BLaER1 treated with 17β-estradiol and CSF1 and Interleukin-3, amounts not matched to agents 10 nM and 100 nM (cell line): ENCODE measurements around the gene GRK5.
"Not testable (repeated sequence)": the region's sequence is repeated elsewhere in the genome, so short reads cannot be mapped to it uniquely, and the experiment has no call there.

ENCODE experiments used
- H3K27ac ChIP-seq, 11 experiments: shearing (Covaris generic); formaldehyde crosslinking; 2 replicates each; pipeline ENCODE4 v1.8.1; 2022
- H3K27me3 ChIP-seq, 11 experiments: shearing (Covaris generic); formaldehyde crosslinking; 2 replicates each; pipeline ENCODE4 v1.8.1; 2022
- H3K36me3 ChIP-seq, 11 experiments: shearing (Covaris generic); formaldehyde crosslinking; 2 replicates each; pipeline ENCODE4 v1.8.1; 2022
- H3K4me1 ChIP-seq, 10 experiments: shearing (Covaris generic); formaldehyde crosslinking; 2 replicates each; pipeline ENCODE4 v1.8.1; 2022
- H3K4me2 ChIP-seq, 11 experiments: shearing (Covaris generic); formaldehyde crosslinking; 2 replicates each; pipeline ENCODE4 v1.8.1; 2022
- H3K4me3 ChIP-seq, 10 experiments: shearing (Covaris generic); formaldehyde crosslinking; 2 replicates each; pipeline ENCODE4 v1.8.1; 2022
- H3K9ac ChIP-seq, 11 experiments: shearing (Covaris generic); formaldehyde crosslinking; 2 replicates each; pipeline ENCODE4 v1.8.1; 2022
- H3K9me3 ChIP-seq, 11 experiments: shearing (Covaris generic); formaldehyde crosslinking; replicated peaks in 1 of 11; 2 replicates each; pipeline ENCODE4 v1.8.1; 2022
- H4K20me1 ChIP-seq, 11 experiments: shearing (Covaris generic); formaldehyde crosslinking; 2 replicates each; pipeline ENCODE4 v1.8.1; 2022
- Cebpa-rat ChIP-seq, 11 experiments: shearing (Covaris generic); IDR thresholded peaks; 2 replicates each; pipeline ENCODE4 v1.8.1; 2022

GRK5 gene

DNA sequence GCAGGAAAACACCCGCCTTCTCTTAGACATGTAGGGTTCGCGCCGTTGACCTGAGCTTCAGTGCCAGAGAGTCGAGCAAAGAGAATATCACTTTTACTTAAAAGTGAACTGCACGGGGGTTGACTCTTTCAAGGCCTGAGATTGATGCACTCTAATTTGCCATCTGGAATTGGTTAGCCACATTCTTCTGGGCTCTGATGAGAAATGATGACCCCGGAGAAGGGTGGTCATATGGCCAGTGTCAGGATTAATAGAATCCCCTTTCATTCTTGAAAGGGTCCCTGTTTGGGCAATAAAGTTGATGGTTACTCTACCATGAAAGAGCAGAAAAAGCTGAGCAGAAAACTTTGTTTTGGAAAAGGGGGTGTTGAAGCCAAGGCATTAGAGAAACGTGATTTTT, 31.2 kb downstream of the GRK5 start:
- Histone ChIP-seq H4K20me1 (no peaks in the 10 kb centered on the region), H3K9ac (no peak overlapping the region), H3K9me3 (peaks cover 0 to under 1% (median 0%) of the 10 kb centered on the region in 11 experiments; a peak in 1 of 22 replicates), H3K36me3 (no peaks in the 10 kb centered on the region), H3K4me3 (no peak overlapping the region), H3K4me1 (peaks cover 0 to 6% (median 0%) of the 10 kb centered on the region in 10 experiments; a peak in 2 of 20 replicates), H3K27me3 (no peaks in the 10 kb centered on the region), H3K27ac (no peak overlapping the region), H3K4me2 (no peak overlapping the region)
- no peak for TF ChIP-seq Cebpa-rat (IDR thresholded peaks at IDR 0.05)

- H3K9ac ChIP-seq, H3K4me1 ChIP-seq, H4K20me1 ChIP-seq, H3K27me3 ChIP-seq, H3K27ac ChIP-seq, H3K9me3 ChIP-seq, H3K4me3 ChIP-seq, H3K36me3 ChIP-seq, H3K4me2 ChIP-seq: not testable (repeated sequence)
Measured at GRCh38 chr10:119239015-119239414, 31.6 kb downstream of the GRK5 start.

DNA sequence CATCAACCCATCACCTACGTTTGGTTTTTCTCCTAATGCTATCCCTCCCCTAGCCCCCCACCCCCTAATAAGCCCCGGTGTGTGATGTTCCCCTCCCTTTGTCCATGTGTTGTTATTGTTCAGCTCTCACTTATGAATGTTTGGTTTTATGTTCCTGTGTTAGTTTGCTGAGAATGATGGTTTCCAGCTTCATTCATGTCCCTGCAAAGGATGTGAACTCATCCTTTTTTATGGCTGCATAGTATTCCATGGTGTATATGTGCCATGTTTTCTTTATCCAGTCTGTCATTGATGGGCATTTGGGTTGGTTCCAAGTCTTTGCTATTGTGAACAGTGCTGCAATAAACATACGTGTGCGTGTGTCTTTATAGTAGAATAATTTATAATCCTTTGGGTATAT, 32.3 kb downstream of the GRK5 start:
- not testable (repeated sequence) for H3K4me3 ChIP-seq, H3K4me2 ChIP-seq, H3K9me3 ChIP-seq, H3K36me3 ChIP-seq, H4K20me1 ChIP-seq, H3K9ac ChIP-seq, H3K27ac ChIP-seq, H3K27me3 ChIP-seq, H3K4me1 ChIP-seq

GRCh38 chr10:119241066-119241465, 33.7 kb downstream of the GRK5 start:
- TF ChIP-seq Cebpa-rat (IDR thresholded peaks at IDR 0.05), result no peak
- Histone ChIP-seq H3K36me3 (no peaks in the 10 kb centered on the region), H3K27me3 (no peaks in the 10 kb centered on the region), H3K9ac (no peak overlapping the region), H3K4me2 (no peak overlapping the region), H3K4me3 (no peak overlapping the region), H3K27ac (no peak overlapping the region), H3K4me1 (peaks cover 0 to 6% (median 2%) of the 10 kb centered on the region in 10 experiments; a peak in 2 of 20 replicates), H3K9me3 (no peaks in the 10 kb centered on the region), H4K20me1 (no peaks in the 10 kb centered on the region)

DNA sequence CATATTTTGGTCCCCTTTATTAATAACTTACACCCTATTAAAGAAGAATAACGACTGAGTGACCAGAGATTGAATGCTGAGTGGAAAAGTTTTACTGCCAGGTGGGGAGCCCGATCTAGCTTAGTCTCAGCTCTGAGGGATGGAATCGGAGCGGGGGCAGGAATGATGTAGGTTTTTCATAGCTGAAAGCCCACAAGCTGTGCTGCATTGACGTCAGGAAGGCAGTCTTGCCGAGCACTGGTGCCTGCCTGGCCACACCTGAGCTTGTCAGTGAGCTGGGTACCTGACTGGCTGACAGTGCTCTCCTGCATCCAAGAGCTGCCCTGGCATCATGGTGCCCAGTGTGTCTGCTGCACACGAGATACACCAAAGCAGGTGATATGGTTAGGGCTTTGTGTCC, 34.8 kb downstream of the GRK5 start:
- Histone ChIP-seq H3K4me2 (no peak overlapping the region), H3K9ac (no peak overlapping the region), H3K4me3 (no peak overlapping the region), H3K4me1 (peaks cover 0 to 6% (median 2%) of the 10 kb centered on the region in 10 experiments; a peak in 2 of 20 replicates), H3K27me3 (no peaks in the 10 kb centered on the region), H3K9me3 (no peaks in the 10 kb centered on the region), H3K36me3 (no peaks in the 10 kb centered on the region), H3K27ac (no peak overlapping the region), H4K20me1 (no peaks in the 10 kb centered on the region)
- TF ChIP-seq Cebpa-rat (IDR thresholded peaks at IDR 0.05), result no peak

DNA sequence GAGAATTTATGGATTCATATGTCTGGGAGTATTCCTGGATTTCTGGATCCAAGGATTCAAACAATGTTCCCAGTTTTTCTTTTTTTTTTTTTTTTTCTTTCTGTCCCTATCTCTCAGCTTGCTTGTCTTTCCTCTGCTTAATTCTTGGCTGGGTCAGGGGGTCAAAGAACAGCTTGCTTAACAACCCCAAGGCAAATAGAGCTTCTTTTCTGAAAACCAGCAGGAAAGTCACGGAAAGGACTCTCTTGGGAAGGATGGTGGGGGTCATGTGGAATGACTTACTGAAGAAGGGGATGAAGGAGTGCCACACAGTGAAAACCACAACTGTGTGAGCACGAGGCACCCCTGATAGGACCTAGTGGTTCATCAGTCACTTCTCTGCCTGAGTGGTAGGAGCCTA, 36.1 kb downstream of the GRK5 start:
- no peak overlapping the region for H3K4me2 ChIP-seq
- H3K9ac ChIP-seq, result no peak overlapping the region
- no peaks in the 10 kb centered on the region for H3K9me3 ChIP-seq
- no peak overlapping the region for H3K4me3 ChIP-seq
- 0 out of 20 replicates have a peak, but pooled peaks cover 0 to 6% (median 0%) of the 10 kb centered on the region in 10 experiments for H3K4me1 ChIP-seq
- no peaks in the 10 kb centered on the region for H3K27me3 ChIP-seq
- H3K27ac ChIP-seq, result no peak overlapping the region
- H4K20me1 ChIP-seq, result no peaks in the 10 kb centered on the region
- no peak for TF ChIP-seq Cebpa-rat (IDR thresholded peaks at IDR 0.05)
- no peaks in the 10 kb centered on the region for H3K36me3 ChIP-seq

DNA sequence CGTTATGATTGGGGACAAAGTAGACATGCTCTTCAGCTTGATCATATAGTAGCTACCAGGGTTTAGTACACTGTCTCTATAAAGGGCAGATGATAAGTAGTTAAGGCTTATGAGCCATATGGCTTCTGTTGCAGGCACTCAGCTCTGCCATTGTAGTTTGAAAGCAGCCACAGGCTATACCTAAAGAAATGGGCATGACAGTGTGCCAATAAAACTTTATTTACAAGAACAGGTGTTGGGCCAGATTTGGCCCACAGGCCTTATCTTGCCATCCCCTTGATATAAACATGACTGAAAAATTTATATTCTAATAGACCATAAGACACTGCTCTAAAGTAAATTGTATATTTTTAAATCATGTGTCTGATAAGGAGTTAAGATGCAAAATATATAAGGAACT, 36.6 kb downstream of the GRK5 start:
- H4K20me1 ChIP-seq, result no peaks in the 10 kb centered on the region
- H3K4me1 ChIP-seq, result 0 out of 20 replicates have a peak, but pooled peaks cover 0 to 6% (median 0%) of the 10 kb centered on the region in 10 experiments
- TF ChIP-seq Cebpa-rat (IDR thresholded peaks at IDR 0.05), result no peak
- H3K36me3 ChIP-seq, result no peaks in the 10 kb centered on the region
- H3K27ac ChIP-seq, result no peak overlapping the region
- H3K9ac ChIP-seq, result no peak overlapping the region
- H3K9me3 ChIP-seq, result no peaks in the 10 kb centered on the region
- no peaks in the 10 kb centered on the region for H3K27me3 ChIP-seq
- H3K4me2 ChIP-seq, result no peak overlapping the region
- H3K4me3 ChIP-seq, result no peak overlapping the region

DNA sequence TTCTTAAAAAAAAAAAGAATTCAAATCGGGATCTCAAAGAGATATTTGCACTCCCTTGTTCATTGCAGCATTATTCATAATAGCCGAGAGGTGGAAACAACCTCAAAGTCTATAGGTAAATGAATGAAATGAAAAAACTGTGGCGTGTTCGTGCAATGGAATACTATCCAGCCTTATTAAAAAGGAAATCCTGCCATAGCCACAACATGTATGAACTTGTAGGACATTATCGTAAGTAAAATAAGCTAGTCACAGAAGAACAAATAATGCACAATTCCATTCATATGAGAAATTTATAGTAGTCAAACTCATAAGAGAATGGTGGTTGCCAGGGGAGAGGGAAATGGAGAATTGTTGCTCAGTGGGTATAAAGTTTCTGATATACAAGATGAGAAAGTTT, 37.9 kb downstream of the GRK5 start:
- Histone ChIP-seq H4K20me1 (no peaks in the 10 kb centered on the region), H3K4me3 (no peak overlapping the region), H3K27me3 (no peaks in the 10 kb centered on the region), H3K36me3 (no peaks in the 10 kb centered on the region), H3K9ac (no peak overlapping the region), H3K9me3 (no peaks in the 10 kb centered on the region), H3K4me2 (no peak overlapping the region), H3K27ac (no peak overlapping the region), H3K4me1 (0 out of 20 replicates have a peak, but pooled peaks cover 0 to 6% (median 0%) of the 10 kb centered on the region in 10 experiments)
- TF ChIP-seq Cebpa-rat (IDR thresholded peaks at IDR 0.05), result no peak

GRCh38 chr10:119246862-119247549, 39.6 kb downstream of the GRK5 start:
- TF ChIP-seq Cebpa-rat (IDR thresholded peaks at IDR 0.05), result no peak
- Histone ChIP-seq H3K36me3 (no peaks in the 10 kb centered on the region), H3K4me1 (0 out of 20 replicates have a peak, but pooled peaks cover 0 to 6% (median 0%) of the 10 kb centered on the region in 10 experiments), H3K4me3 (no peak overlapping the region), H3K4me2 (no peak overlapping the region), H3K9me3 (no peaks in the 10 kb centered on the region), H3K27ac (no peak overlapping the region), H3K27me3 (no peaks in the 10 kb centered on the region), H4K20me1 (no peaks in the 10 kb centered on the region), H3K9ac (no peak overlapping the region)

DNA sequence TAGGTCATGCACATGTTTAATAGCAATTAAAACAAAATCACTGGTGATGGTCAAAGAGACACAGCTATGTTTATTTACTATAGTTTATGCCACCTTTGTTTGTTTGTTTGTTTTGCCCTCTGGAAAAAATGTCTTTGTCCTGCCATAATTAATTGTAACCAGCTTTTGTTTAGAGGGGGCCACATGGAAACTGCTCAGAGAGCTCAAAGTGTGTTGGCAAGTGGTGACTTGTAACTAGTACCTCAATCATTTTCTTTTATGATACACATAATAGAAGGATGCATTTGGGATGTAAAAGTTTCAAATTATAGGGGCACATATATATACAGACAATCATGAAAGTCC, 40.2 kb downstream of the GRK5 start:
- Histone ChIP-seq H3K27me3 (no peaks in the 10 kb centered on the region), H3K9ac (no peak overlapping the region)

More for the DNA sequence above, 40.2 kb downstream of the GRK5 start:
- TF ChIP-seq Cebpa-rat (IDR thresholded peaks at IDR 0.05), result no peak
- Histone ChIP-seq H3K4me3 (no peak overlapping the region), H4K20me1 (no peaks in the 10 kb centered on the region), H3K27ac (no peak overlapping the region), H3K4me1 (0 out of 20 replicates have a peak, but pooled peaks cover 0 to 6% (median 0%) of the 10 kb centered on the region in 10 experiments), H3K36me3 (no peaks in the 10 kb centered on the region), H3K4me2 (no peak overlapping the region), H3K9me3 (no peaks in the 10 kb centered on the region)
